Astrocyte (in vitro differentiated cells and primary cell): ENCODE results near the gene LRP1B. TPM values are rescaled to one million over a fixed set of nuclear protein-coding genes. Genes with fewer than 3 reads are reported as not detected.

Experiments used
- DNase-seq: peaks from one replicate; pipeline ENCODE4 v3.0.0-alpha.2; 2010; ENCODE audit warnings: low read depth
- FAIRE-seq: peaks from 2 replicates; lab custom pipeline; 2011; peaks lifted over from hg19 to GRCh38; lab: Jason Lieb, UNC
- H2AFZ ChIP-seq: 2 replicates; pipeline ENCODE4 v1.6.0; 2012; ENCODE audit warnings: low read depth, low read length, inconsistent platforms
- H3K27ac ChIP-seq: 2 replicates; pipeline ENCODE4 v1.5.1; 2011; ENCODE audit warnings: low read depth, low read length, inconsistent platforms
- H3K27me3 ChIP-seq: 2 replicates; pipeline ENCODE4 v1.6.0; 2011; ENCODE audit warnings: low read length, inconsistent platforms; ENCODE audit not compliant: insufficient read depth
- H3K36me3 ChIP-seq: 2 replicates; pipeline ENCODE4 v1.5.1; 2011; ENCODE audit warnings: low read length, inconsistent platforms; ENCODE audit not compliant: insufficient read depth
- H3K4me1 ChIP-seq: 2 replicates; pipeline ENCODE4 v1.5.1; 2011; ENCODE audit warnings: low read length, inconsistent platforms; ENCODE audit not compliant: insufficient read depth
- H3K4me2 ChIP-seq: 2 replicates; pipeline ENCODE4 v1.6.0; 2012; ENCODE audit warnings: low read length, inconsistent platforms
- H3K4me3 ChIP-seq: 2 replicates; pipeline ENCODE4 v1.5.1; 2011; ENCODE audit warnings: low read depth, mild to moderate bottlenecking, low read length, inconsistent platforms; ENCODE audit not compliant: insufficient read depth
- H3K79me2 ChIP-seq: 2 replicates; pipeline ENCODE4 v1.6.0; 2012; ENCODE audit warnings: mild to moderate bottlenecking, low read length, inconsistent platforms; ENCODE audit not compliant: insufficient read depth
- H3K9ac ChIP-seq: 2 replicates; pipeline ENCODE4 v1.6.0; 2012; ENCODE audit warnings: mild to moderate bottlenecking, low read length, inconsistent platforms
- H3K9me3 ChIP-seq: 2 replicates; pipeline ENCODE4 v1.5.1; 2012; ENCODE audit warnings: low read depth, mild to moderate bottlenecking, low read length, inconsistent platforms; ENCODE audit not compliant: insufficient read depth
- H4K20me1 ChIP-seq: 2 replicates; pipeline ENCODE4 v1.6.0; 2012; ENCODE audit warnings: low read length, inconsistent platforms; ENCODE audit not compliant: insufficient read depth
- H3K27ac Mint-ChIP-seq: one replicate; pipeline ENCODE4 v1.8.0; 2021; ENCODE audit warnings: mild to moderate bottlenecking, mixed read lengths; ENCODE audit not compliant: unreplicated experiment
- H3K27me3 Mint-ChIP-seq: one replicate; pipeline ENCODE4 v1.8.0; 2021; ENCODE audit warnings: low read depth, mixed read lengths; ENCODE audit not compliant: unreplicated experiment
- H3K36me3 Mint-ChIP-seq: one replicate; pipeline ENCODE4 v1.8.0; 2021; ENCODE audit warnings: low read depth, mixed read lengths; ENCODE audit not compliant: unreplicated experiment
- H3K4me1 Mint-ChIP-seq: one replicate; pipeline ENCODE4 v1.8.0; 2021; ENCODE audit warnings: low read depth, mixed read lengths; ENCODE audit not compliant: unreplicated experiment
- H3K4me3 Mint-ChIP-seq: one replicate; pipeline ENCODE4 v1.8.0; 2021; ENCODE audit warnings: mild to moderate bottlenecking, moderate library complexity, mixed read lengths; ENCODE audit not compliant: unreplicated experiment
- H3K9me3 Mint-ChIP-seq: one replicate; pipeline ENCODE4 v1.8.0; 2021; ENCODE audit warnings: mild to moderate bottlenecking, mixed read lengths; ENCODE audit not compliant: unreplicated experiment
- EZH2 ChIP-seq: IDR thresholded peaks from 2 replicates; pipeline ENCODE4 v1.6.1; 2012; ENCODE audit warnings: mild to moderate bottlenecking, low read length, inconsistent platforms; ENCODE audit not compliant: insufficient read depth
- total RNA-seq: library from RNA; stranded (reverse); gene quantifications from 2 replicates; pipeline ENCODE4 v1.2.1, GENCODE V29; 2021
- TF ChIP-seq, protein P1 (sequence below): IDR thresholded peaks from 2 replicates; pipeline ENCODE4 v1.5.1; 2011; ENCODE audit warnings: low read depth, mild to moderate bottlenecking, inconsistent platforms, low read length, moderate library complexity; ENCODE audit not compliant: insufficient read depth

LRP1B gene
- total RNA-seq, 1 donor from 2014 or later = 1.5 TPM

DNA sequence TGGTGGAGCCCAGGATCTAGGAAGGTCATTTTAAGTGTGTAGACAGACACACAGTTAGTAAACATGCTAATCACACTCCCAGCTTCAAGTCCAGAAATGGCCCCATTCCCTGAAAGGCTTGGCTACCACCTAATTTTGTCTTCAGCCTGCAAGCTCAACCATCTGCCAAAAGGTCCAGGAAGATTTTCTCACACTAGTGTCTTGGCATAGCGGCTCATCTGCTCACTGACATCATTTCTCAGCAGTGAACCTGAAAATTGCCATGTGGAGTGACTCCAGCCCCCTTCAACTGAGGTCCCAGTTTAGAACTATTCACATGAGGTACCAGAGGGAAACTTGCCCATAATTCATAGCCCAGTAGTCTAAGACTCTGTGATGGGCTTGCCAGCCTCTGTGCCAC is 748.9 kb downstream of the LRP1B start:
- Histone ChIP-seq H3K4me1 (no peaks in the 10 kb centered on the region), H3K9ac (no peak overlapping the region), H3K36me3 (no peaks in the 10 kb centered on the region), H4K20me1 (no peaks in the 10 kb centered on the region), H3K79me2 (no peaks in the 10 kb centered on the region), H3K4me3 (no peak overlapping the region), H2AFZ (no peak overlapping the region), H3K9me3 (no peaks in the 10 kb centered on the region), H3K4me2 (no peak overlapping the region), H3K27ac (no peak overlapping the region), H3K27me3 (no peaks in the 10 kb centered on the region)
- Mint-ChIP-seq H3K27me3 (no peaks in the 10 kb centered on the region), H3K9me3 (peaks cover 4% of the 10 kb centered on the region), H3K4me3 (no peak overlapping the region), H3K36me3 (no peaks in the 10 kb centered on the region), H3K27ac (no peak overlapping the region), H3K4me1 (peaks cover 13% of the 10 kb centered on the region)
- TF ChIP-seq, protein P1, sequence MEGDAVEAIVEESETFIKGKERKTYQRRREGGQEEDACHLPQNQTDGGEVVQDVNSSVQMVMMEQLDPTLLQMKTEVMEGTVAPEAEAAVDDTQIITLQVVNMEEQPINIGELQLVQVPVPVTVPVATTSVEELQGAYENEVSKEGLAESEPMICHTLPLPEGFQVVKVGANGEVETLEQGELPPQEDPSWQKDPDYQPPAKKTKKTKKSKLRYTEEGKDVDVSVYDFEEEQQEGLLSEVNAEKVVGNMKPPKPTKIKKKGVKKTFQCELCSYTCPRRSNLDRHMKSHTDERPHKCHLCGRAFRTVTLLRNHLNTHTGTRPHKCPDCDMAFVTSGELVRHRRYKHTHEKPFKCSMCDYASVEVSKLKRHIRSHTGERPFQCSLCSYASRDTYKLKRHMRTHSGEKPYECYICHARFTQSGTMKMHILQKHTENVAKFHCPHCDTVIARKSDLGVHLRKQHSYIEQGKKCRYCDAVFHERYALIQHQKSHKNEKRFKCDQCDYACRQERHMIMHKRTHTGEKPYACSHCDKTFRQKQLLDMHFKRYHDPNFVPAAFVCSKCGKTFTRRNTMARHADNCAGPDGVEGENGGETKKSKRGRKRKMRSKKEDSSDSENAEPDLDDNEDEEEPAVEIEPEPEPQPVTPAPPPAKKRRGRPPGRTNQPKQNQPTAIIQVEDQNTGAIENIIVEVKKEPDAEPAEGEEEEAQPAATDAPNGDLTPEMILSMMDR = no peak
- no peak for TF ChIP-seq EZH2
- FAIRE-seq = no peak
- no peak for DNase-seq

DNA sequence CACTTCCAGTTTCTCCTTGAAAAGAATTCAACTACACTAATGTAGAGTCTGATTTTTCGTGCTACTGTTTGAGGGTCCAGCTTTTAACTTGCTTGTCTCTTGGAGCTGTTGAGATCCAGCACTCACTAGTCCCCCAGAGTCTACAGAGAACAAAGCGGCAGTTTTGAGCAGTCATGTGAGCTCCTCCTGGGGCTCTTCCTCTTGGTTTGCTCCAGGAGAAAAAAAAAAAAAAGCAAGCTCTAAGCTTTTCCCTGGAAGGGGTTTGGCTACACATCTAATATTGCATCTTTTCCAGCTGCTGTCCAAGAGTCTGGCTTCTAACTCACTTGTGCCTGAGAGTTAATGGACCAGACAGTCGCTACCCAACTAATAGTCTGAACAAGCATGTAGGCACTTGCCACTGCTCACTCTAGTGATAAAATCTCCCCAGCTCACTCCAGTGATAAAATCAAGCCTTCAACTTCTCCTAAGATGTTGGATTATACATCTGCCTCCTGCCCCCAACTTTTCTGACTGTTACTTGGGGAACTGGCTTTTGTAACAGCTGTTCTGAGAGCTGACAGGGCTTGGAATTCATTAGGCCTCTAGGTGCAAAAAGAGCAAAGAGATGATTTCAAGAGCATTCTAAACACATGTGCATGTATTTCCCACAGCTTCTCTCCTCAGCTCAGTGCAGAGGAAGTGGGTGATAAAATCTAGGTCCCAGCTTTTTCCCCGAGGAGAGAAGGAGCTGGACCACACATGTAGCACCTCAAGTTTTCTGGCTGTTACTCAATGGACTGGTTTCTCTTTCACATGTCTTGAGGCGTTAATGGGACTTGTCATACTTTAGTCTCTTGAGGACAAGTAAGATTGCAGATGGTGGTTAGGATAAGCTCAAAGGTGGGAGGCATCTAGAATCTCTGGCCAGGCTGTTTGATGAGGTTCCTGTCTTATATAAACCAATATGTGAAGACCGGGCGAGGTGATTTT is 750.5 kb downstream of the LRP1B start:
- FAIRE-seq (no peak), DNase-seq (no peak)
- Mint-ChIP-seq H3K4me3 (no peak overlapping the region), H3K4me1 (peaks cover 13% of the 10 kb centered on the region), H3K36me3 (no peaks in the 10 kb centered on the region), H3K27ac (no peak overlapping the region), H3K27me3 (no peaks in the 10 kb centered on the region), H3K9me3 (peaks cover 4% of the 10 kb centered on the region)
- H3K9ac ChIP-seq = no peak overlapping the region
- no peak overlapping the region for H3K4me2 ChIP-seq
- H4K20me1 ChIP-seq = no peaks in the 10 kb centered on the region
- no peaks in the 10 kb centered on the region for H3K27me3 ChIP-seq
- no peaks in the 10 kb centered on the region for H3K79me2 ChIP-seq
- H3K4me3 ChIP-seq = no peak overlapping the region
- no peaks in the 10 kb centered on the region for H3K4me1 ChIP-seq
- H3K27ac ChIP-seq = no peak overlapping the region
- H3K36me3 ChIP-seq = no peaks in the 10 kb centered on the region
- no peak overlapping the region for H2AFZ ChIP-seq
- TF ChIP-seq EZH2 = no peak
- TF ChIP-seq, protein P1 = no peak
- no peaks in the 10 kb centered on the region for H3K9me3 ChIP-seq

DNA sequence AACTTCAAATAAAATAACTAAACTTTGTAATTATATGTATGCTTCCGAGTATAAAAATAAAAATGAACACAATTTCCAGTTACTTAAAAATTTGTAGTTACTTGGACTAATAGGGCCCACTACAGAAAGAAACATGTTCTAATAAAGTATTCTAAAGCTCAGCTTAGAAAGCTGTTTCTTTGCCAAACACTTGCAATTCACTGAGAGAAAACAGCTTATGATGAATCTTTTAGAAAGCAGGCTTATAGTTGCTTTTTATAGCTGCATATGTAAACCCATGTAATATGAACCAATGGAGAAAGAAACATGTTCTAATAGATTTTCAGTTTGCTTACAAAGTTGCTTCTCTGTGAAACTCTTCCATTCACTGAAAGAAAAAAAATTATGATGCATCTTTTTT is 766.0 kb downstream of the LRP1B start:
- FAIRE-seq = no peak
- H2AFZ ChIP-seq = no peak overlapping the region
- H3K9me3 Mint-ChIP-seq = no peaks in the 10 kb centered on the region

More for the DNA sequence above, 766.0 kb downstream of the LRP1B start:
- Histone ChIP-seq H3K4me3 (no peak overlapping the region), H4K20me1 (no peaks in the 10 kb centered on the region), H3K4me2 (no peak overlapping the region), H3K4me1 (no peaks in the 10 kb centered on the region), H3K36me3 (no peaks in the 10 kb centered on the region), H3K9ac (no peak overlapping the region), H3K79me2 (no peaks in the 10 kb centered on the region), H3K9me3 (no peaks in the 10 kb centered on the region), H3K27me3 (no peaks in the 10 kb centered on the region), H3K27ac (no peak overlapping the region)
- TF ChIP-seq, protein P1 = no peak
- TF ChIP-seq EZH2 = no peak
- H3K27me3 Mint-ChIP-seq = no peaks in the 10 kb centered on the region
- no peak for DNase-seq
- no peaks in the 10 kb centered on the region for H3K4me1 Mint-ChIP-seq
- no peaks in the 10 kb centered on the region for H3K36me3 Mint-ChIP-seq
- H3K27ac Mint-ChIP-seq = no peak overlapping the region
- no peak overlapping the region for H3K4me3 Mint-ChIP-seq
